ENCODE data around the gene FAM193A.
"Not testable (repeated sequence)": the region's sequence is repeated elsewhere in the genome, so short reads cannot be mapped to it uniquely, and the experiment has no call there.

FAM193A gene

DNA sequence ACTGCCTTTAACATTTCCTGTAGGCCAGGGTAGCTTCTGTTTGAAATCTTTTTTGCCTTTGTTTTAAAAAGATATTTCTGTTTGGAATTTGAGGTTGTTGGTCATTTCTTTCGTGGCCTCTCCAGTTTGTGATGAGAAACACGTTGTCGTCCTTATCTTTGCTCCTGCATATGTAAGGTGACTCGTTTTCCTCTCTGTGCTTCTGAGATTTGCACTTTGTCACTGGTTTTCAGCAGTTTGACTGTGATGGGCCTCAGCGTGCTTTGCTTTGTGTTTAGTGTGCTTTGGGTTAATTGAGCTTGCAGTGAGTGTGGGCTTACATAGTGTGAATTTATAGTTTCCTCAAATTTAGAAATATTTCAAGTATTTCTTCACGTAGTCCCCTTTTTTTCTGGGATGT lies 81.5 kb downstream of the FAM193A start:
- no peaks in the 10 kb centered on the region for H4K20me1 ChIP-seq (ENCODE audit: insufficient read depth, low read length)
- H3K4me1 ChIP-seq (ENCODE audit: insufficient read depth, low read length, severe bottlenecking), result no peaks in the 10 kb centered on the region
- H3K36me3 ChIP-seq (ENCODE audit: insufficient read depth, low read length), result no peaks in the 10 kb centered on the region
- H3K4me3 ChIP-seq (ENCODE audit: low read depth, low read length, poor library complexity, severe bottlenecking), result no peak overlapping the region
- TF ChIP-seq, protein P1, sequence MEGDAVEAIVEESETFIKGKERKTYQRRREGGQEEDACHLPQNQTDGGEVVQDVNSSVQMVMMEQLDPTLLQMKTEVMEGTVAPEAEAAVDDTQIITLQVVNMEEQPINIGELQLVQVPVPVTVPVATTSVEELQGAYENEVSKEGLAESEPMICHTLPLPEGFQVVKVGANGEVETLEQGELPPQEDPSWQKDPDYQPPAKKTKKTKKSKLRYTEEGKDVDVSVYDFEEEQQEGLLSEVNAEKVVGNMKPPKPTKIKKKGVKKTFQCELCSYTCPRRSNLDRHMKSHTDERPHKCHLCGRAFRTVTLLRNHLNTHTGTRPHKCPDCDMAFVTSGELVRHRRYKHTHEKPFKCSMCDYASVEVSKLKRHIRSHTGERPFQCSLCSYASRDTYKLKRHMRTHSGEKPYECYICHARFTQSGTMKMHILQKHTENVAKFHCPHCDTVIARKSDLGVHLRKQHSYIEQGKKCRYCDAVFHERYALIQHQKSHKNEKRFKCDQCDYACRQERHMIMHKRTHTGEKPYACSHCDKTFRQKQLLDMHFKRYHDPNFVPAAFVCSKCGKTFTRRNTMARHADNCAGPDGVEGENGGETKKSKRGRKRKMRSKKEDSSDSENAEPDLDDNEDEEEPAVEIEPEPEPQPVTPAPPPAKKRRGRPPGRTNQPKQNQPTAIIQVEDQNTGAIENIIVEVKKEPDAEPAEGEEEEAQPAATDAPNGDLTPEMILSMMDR (IDR thresholded peaks at IDR 0.05; ENCODE audit: low read length), result no peak
- TF ChIP-seq EZH2 (IDR thresholded peaks at IDR 0.05; ENCODE audit: borderline replicate concordance, low read length), result no peak
- H3K9me3 ChIP-seq (ENCODE audit: low read length), result no peaks in the 10 kb centered on the region
- H3K4me2 ChIP-seq (ENCODE audit: low read length), result no peak overlapping the region
- H3K79me2 ChIP-seq (ENCODE audit: insufficient read depth, low read length), result peaks cover 20% of the 10 kb centered on the region
- no peaks in the 10 kb centered on the region for H3F3A ChIP-seq (ENCODE audit: insufficient read depth, low read length)
- H3K27ac ChIP-seq (ENCODE audit: low read depth, low read length, poor library complexity, severe bottlenecking), result no peak overlapping the region
- no peak overlapping the region for H2AFZ ChIP-seq (ENCODE audit: low read length)
- H3K27me3 ChIP-seq (ENCODE audit: insufficient read depth, low read length), result no peaks in the 10 kb centered on the region
- no peak overlapping the region for H3K9ac ChIP-seq (ENCODE audit: low read length)
- H3K9me2 ChIP-seq (ENCODE audit: low read depth, low read length), result no peaks in the 10 kb centered on the region

- not testable (repeated sequence) for H3K4me1 ChIP-seq (ENCODE audit: insufficient read depth, low read length, severe bottlenecking); H3K36me3 ChIP-seq (ENCODE audit: insufficient read depth, low read length); H3K9ac ChIP-seq (ENCODE audit: low read length); H3K4me2 ChIP-seq (ENCODE audit: low read length); H3K9me2 ChIP-seq (ENCODE audit: low read depth, low read length); H4K20me1 ChIP-seq (ENCODE audit: insufficient read depth, low read length); H2AFZ ChIP-seq (ENCODE audit: low read length); H3K4me3 ChIP-seq (ENCODE audit: low read depth, low read length, poor library complexity, severe bottlenecking); H3F3A ChIP-seq (ENCODE audit: insufficient read depth, low read length); H3K27me3 ChIP-seq (ENCODE audit: insufficient read depth, low read length); H3K27ac ChIP-seq (ENCODE audit: low read depth, low read length, poor library complexity, severe bottlenecking); H3K9me3 ChIP-seq (ENCODE audit: low read length)
- peaks cover 20% of the 10 kb centered on the region for H3K79me2 ChIP-seq (ENCODE audit: insufficient read depth, low read length)
Observed at GRCh38 chr4:2618729-2619128, 82.3 kb downstream of the FAM193A start.

DNA sequence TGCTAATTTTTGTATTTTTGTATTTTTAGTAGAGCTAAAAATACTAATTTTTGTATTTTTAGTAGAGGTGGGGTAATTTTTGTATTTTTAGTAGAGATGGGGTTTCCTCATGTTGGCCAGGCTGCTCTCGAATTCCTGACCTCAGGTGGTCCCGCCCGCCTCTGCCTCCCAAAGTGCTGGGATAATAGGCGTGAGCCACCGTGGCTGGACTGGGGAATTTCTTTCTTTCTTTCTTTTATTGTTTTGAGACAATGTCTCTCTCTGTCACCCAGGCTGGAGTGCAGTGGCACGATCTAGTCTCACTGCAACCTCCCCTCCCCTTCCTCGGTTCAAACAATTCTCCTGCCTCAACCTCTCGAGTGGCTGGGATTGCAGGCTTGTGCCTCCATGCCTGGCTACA lies 83.0 kb downstream of the FAM193A start:
- no peak overlapping the region for H3K27ac ChIP-seq (ENCODE audit: low read depth, low read length, poor library complexity, severe bottlenecking)
- H3K4me3 ChIP-seq (ENCODE audit: low read depth, low read length, poor library complexity, severe bottlenecking), result no peak overlapping the region
- H3K27me3 ChIP-seq (ENCODE audit: insufficient read depth, low read length), result no peaks in the 10 kb centered on the region
- H4K20me1 ChIP-seq (ENCODE audit: insufficient read depth, low read length), result no peaks in the 10 kb centered on the region
- no peak overlapping the region for H3K9ac ChIP-seq (ENCODE audit: low read length)
- no peaks in the 10 kb centered on the region for H3F3A ChIP-seq (ENCODE audit: insufficient read depth, low read length)
- H3K9me3 ChIP-seq (ENCODE audit: low read length), result no peaks in the 10 kb centered on the region
- no peak for TF ChIP-seq EZH2 (IDR thresholded peaks at IDR 0.05; ENCODE audit: borderline replicate concordance, low read length)
- TF ChIP-seq, protein P1 (IDR thresholded peaks at IDR 0.05; ENCODE audit: low read length), result no peak
- no peaks in the 10 kb centered on the region for H3K36me3 ChIP-seq (ENCODE audit: insufficient read depth, low read length)
- H2AFZ ChIP-seq (ENCODE audit: low read length), result no peak overlapping the region
- no peak overlapping the region for H3K4me2 ChIP-seq (ENCODE audit: low read length)
- H3K79me2 ChIP-seq (ENCODE audit: insufficient read depth, low read length), result peaks cover 13% of the 10 kb centered on the region
- no peaks in the 10 kb centered on the region for H3K4me1 ChIP-seq (ENCODE audit: insufficient read depth, low read length, severe bottlenecking)
- no peaks in the 10 kb centered on the region for H3K9me2 ChIP-seq (ENCODE audit: low read depth, low read length)

DNA sequence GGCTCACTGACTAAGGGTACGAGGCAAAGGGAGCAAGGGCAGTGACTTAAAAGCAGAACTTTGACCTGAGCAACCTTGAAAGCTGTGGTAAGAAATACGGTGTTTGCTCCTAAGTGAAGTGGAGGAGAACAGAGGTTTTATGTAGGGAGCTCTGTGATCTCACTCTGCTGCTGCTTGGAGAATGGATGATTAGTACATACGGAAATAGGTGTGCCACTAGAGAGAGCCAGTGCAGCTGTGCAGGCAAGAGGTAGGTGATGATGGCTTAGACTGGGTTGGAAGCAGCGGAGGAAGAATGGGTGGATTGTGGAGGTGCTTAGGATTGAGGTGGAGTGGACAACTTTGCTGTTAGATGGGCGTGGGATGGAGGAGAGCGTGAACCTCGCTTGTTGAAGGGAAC lies 85.0 kb downstream of the FAM193A start:
- H3K27me3 ChIP-seq (ENCODE audit: insufficient read depth, low read length), result no peaks in the 10 kb centered on the region
- H4K20me1 ChIP-seq (ENCODE audit: insufficient read depth, low read length), result no peaks in the 10 kb centered on the region
- TF ChIP-seq, protein P1 (IDR thresholded peaks at IDR 0.05; ENCODE audit: low read length), result no peak
- no peak for TF ChIP-seq EZH2 (IDR thresholded peaks at IDR 0.05; ENCODE audit: borderline replicate concordance, low read length)
- no peaks in the 10 kb centered on the region for H3K9me2 ChIP-seq (ENCODE audit: low read depth, low read length)
- peaks cover 7% of the 10 kb centered on the region; the same call in 1 of the 2 replicates for H3K79me2 ChIP-seq (ENCODE audit: insufficient read depth, low read length)
- H3K9ac ChIP-seq (ENCODE audit: low read length), result no peak overlapping the region
- H2AFZ ChIP-seq (ENCODE audit: low read length), result no peak overlapping the region
- no peaks in the 10 kb centered on the region for H3K4me1 ChIP-seq (ENCODE audit: insufficient read depth, low read length, severe bottlenecking)
- no peak overlapping the region for H3K4me2 ChIP-seq (ENCODE audit: low read length)
- H3K9me3 ChIP-seq (ENCODE audit: low read length), result no peaks in the 10 kb centered on the region
- H3K36me3 ChIP-seq (ENCODE audit: insufficient read depth, low read length), result no peaks in the 10 kb centered on the region
- H3F3A ChIP-seq (ENCODE audit: insufficient read depth, low read length), result no peaks in the 10 kb centered on the region
- no peak overlapping the region for H3K4me3 ChIP-seq (ENCODE audit: low read depth, low read length, poor library complexity, severe bottlenecking)
- no peak overlapping the region for H3K27ac ChIP-seq (ENCODE audit: low read depth, low read length, poor library complexity, severe bottlenecking)

All from OCI-LY1 (cell line).